DMS79 treated with DMSO at 0.1 percent for 48 hours (cell line): ENCODE measurements around the gene USP17L25.
"Not testable (repeated sequence)": the region's sequence is repeated elsewhere in the genome, so short reads cannot be mapped to it uniquely, and the experiment has no call there.

ENCODE experiments used
- DNase-seq: peaks from one replicate; lab custom pipeline; 2025; lab: John Stamatoyannopoulos, UW

USP17L25 gene, protein sequence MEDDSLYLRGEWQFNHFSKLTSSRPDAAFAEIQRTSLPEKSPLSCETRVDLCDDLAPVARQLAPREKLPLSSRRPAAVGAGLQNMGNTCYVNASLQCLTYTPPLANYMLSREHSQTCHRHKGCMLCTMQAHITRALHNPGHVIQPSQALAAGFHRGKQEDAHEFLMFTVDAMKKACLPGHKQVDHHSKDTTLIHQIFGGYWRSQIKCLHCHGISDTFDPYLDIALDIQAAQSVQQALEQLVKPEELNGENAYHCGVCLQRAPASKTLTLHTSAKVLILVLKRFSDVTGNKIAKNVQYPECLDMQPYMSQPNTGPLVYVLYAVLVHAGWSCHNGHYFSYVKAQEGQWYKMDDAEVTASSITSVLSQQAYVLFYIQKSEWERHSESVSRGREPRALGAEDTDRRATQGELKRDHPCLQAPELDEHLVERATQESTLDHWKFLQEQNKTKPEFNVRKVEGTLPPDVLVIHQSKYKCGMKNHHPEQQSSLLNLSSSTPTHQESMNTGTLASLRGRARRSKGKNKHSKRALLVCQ

DNA sequence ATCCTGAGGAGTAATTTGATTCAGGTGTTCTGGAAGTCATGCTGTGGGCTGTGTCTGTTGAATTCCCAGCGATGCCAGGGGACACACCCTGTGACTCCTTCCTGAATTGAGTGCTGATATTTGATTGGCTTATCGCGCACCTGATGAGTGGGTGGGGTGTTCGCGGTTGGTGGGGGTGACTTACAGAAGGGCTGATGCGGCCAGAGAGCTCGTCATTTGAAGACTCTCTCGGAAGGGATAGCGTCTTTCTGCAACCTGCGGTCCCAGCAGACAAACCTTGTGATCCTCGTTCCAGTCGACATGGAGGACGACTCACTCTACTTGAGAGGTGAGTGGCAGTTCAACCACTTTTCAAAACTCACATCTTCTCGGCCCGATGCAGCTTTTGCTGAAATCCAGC lies at the start of gene USP17L25:
Gene USP17L25, plus strand, starts transcription at position 301 of the 400 bp plus-strand sequence. Its CDS starts 0 bp downstream, at position 301.
- not testable (repeated sequence) for DNase-seq

DNA sequence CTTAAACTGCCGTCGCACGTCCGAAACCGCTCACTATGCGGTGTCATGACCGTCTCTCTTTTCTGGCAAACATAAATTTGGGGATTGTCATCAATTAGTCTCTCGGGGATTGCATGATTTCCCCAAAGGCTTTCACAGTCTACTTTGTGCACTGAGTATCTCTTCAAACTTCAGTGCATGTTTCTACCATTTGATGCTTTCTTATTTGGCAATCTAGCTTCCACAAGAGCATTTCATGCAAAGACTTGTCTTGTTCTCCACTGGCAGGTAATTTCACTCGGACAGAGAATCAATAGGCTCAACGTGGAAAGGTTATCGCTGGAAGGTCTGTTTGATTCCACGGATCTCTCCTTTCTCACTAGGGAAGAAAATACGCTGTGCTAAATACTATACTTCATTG lies 5.5 kb upstream of the USP17L25 start:
- DNase-seq, result not testable (repeated sequence)

DNA sequence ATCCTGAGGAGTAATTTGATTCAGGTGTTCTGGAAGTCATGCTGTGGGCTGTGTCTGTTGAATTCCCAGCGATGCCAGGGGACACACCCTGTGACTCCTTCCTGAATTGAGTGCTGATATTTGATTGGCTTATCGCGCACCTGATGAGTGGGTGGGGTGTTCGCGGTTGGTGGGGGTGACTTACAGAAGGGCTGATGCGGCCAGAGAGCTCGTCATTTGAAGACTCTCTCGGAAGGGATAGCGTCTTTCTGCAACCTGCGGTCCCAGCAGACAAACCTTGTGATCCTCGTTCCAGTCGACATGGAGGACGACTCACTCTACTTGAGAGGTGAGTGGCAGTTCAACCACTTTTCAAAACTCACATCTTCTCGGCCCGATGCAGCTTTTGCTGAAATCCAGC lies 4.8 kb upstream of the USP17L25 start, which contains the start of gene USP17L24:
Gene USP17L24, plus strand, starts transcription at position 301 of the 400 bp plus-strand sequence. Its CDS starts 0 bp downstream, at position 301.
- DNase-seq, result not testable (repeated sequence)

DNA sequence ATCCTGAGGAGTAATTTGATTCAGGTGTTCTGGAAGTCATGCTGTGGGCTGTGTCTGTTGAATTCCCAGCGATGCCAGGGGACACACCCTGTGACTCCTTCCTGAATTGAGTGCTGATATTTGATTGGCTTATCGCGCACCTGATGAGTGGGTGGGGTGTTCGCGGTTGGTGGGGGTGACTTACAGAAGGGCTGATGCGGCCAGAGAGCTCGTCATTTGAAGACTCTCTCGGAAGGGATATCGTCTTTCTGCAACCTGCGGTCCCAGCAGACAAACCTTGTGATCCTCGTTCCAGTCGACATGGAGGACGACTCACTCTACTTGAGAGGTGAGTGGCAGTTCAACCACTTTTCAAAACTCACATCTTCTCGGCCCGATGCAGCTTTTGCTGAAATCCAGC lies 4.6 kb downstream of the USP17L25 start, which contains the start of gene USP17L26:
Gene USP17L26, plus strand, starts transcription at position 301 of the 400 bp plus-strand sequence. Its CDS starts 0 bp downstream, at position 301.
- not testable (repeated sequence) for DNase-seq

DNA sequence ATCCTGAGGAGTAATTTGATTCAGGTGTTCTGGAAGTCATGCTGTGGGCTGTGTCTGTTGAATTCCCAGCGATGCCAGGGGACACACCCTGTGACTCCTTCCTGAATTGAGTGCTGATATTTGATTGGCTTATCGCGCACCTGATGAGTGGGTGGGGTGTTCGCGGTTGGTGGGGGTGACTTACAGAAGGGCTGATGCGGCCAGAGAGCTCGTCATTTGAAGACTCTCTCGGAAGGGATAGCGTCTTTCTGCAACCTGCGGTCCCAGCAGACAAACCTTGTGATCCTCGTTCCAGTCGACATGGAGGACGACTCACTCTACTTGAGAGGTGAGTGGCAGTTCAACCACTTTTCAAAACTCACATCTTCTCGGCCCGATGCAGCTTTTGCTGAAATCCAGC lies 9.4 kb downstream of the USP17L25 start, which contains the start of gene USP17L5:
Gene USP17L5, plus strand, starts transcription at position 301 of the 400 bp plus-strand sequence. Its CDS starts 0 bp downstream, at position 301.
- not testable (repeated sequence) for DNase-seq

DNA sequence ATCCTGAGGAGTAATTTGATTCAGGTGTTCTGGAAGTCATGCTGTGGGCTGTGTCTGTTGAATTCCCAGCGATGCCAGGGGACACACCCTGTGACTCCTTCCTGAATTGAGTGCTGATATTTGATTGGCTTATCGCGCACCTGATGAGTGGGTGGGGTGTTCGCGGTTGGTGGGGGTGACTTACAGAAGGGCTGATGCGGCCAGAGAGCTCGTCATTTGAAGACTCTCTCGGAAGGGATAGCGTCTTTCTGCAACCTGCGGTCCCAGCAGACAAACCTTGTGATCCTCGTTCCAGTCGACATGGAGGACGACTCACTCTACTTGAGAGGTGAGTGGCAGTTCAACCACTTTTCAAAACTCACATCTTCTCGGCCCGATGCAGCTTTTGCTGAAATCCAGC lies 14.1 kb downstream of the USP17L25 start, which contains the start of gene USP17L27:
Gene USP17L27, plus strand, starts transcription at position 301 of the 400 bp plus-strand sequence. Its CDS starts 0 bp downstream, at position 301.
- not testable (repeated sequence) for DNase-seq

DNA sequence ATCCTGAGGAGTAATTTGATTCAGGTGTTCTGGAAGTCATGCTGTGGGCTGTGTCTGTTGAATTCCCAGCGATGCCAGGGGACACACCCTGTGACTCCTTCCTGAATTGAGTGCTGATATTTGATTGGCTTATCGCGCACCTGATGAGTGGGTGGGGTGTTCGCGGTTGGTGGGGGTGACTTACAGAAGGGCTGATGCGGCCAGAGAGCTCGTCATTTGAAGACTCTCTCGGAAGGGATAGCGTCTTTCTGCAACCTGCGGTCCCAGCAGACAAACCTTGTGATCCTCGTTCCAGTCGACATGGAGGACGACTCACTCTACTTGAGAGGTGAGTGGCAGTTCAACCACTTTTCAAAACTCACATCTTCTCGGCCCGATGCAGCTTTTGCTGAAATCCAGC lies 18.9 kb downstream of the USP17L25 start, which contains the start of gene USP17L28:
Gene USP17L28, plus strand, starts transcription at position 301 of the 400 bp plus-strand sequence. Its CDS starts 0 bp downstream, at position 301.
- DNase-seq, result not testable (repeated sequence)

DNA sequence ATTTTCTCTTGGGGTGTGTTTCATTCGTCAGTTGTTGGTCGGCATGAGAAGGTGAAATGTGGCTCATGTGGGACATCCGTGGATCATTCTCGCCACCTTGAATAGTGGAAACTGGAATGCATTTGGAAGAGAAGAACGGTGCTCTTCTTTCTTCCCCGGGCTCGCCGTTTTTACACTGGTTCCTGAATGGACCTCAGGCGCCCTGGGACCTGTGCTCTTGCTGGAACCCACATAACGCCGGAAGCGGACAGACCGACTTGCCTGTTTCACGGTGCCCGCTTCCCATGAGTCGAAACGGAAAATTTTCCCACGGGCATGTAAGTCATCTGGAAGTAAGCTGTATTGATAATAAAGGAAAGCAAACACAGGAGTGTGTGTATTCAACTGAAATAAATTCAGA lies 21.2 kb downstream of the USP17L25 start:
- DNase-seq, result not testable (repeated sequence)

DNA sequence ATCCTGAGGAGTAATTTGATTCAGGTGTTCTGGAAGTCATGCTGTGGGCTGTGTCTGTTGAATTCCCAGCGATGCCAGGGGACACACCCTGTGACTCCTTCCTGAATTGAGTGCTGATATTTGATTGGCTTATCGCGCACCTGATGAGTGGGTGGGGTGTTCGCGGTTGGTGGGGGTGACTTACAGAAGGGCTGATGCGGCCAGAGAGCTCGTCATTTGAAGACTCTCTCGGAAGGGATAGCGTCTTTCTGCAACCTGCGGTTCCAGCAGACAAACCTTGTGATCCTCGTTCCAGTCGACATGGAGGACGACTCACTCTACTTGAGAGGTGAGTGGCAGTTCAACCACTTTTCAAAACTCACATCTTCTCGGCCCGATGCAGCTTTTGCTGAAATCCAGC lies 23.6 kb downstream of the USP17L25 start, which contains the start of gene USP17L29:
Gene USP17L29, plus strand, starts transcription at position 301 of the 400 bp plus-strand sequence. Its CDS starts 0 bp downstream, at position 301.
- not testable (repeated sequence) for DNase-seq

DNA sequence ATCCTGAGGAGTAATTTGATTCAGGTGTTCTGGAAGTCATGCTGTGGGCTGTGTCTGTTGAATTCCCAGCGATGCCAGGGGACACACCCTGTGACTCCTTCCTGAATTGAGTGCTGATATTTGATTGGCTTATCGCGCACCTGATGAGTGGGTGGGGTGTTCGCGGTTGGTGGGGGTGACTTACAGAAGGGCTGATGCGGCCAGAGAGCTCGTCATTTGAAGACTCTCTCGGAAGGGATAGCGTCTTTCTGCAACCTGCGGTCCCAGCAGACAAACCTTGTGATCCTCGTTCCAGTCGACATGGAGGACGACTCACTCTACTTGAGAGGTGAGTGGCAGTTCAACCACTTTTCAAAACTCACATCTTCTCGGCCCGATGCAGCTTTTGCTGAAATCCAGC lies 33.1 kb downstream of the USP17L25 start, which contains the start of gene USP17L30:
Gene USP17L30, plus strand, starts transcription at position 301 of the 400 bp plus-strand sequence. Its CDS starts 0 bp downstream, at position 301.
- not testable (repeated sequence) for DNase-seq

DNA sequence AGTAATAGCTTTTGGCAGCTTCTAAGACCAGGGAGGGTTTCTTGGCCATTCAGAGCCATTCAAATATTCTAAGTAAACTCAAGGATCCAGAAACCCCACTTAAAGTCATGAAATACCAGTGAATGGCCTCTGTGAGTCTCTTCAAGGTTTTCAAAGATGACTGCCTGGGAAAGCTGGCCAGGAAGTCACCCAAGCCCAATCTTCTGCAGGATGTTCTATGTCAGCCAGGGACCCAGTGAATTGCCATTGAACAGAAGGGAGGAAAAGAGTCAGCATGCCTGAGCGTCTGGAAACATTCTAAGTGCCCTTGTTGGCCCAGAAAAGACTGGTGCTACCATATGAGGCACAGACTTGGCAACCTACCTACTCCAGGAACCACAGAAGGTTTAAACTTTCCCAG lies 50.2 kb downstream of the USP17L25 start:
- not testable (repeated sequence) for DNase-seq
